Transverse colon (tissue), 4 donors: ENCODE results near the gene YEATS2. TPM values are rescaled to one million over a fixed set of nuclear protein-coding genes. Genes with fewer than 3 reads are reported as not detected.
"Not testable (repeated sequence)": the region's sequence is repeated elsewhere in the genome, so short reads cannot be mapped to it uniquely, and the experiment has no call there.

Source experiments
- DNase-seq: peaks from one replicate; pipeline ENCODE4 v3.0.0-alpha.2; 2019
- H3K27ac ChIP-seq, 4 donors: fragments of 200-600 bp; sonication (generic); 2 replicates each; pipeline ENCODE4 v1.5.1; 2016 to 2018; ENCODE audit warnings: inconsistent platforms in 4 of 4
- H3K27me3 ChIP-seq: fragments of 200-600 bp; sonication (generic); 2 replicates; pipeline ENCODE4 v1.5.1; 2017; ENCODE audit warnings: inconsistent platforms
- H3K36me3 ChIP-seq, 4 donors: fragments of 200-600 bp; sonication (generic); 2 replicates each; pipeline ENCODE4 v1.5.1; 2017 to 2019; ENCODE audit warnings: inconsistent platforms in 4 of 4
- H3K4me1 ChIP-seq, 4 donors: fragments of 200-600 bp; sonication (generic); 2 replicates each; pipeline ENCODE4 v1.5.1; 2017 to 2020; ENCODE audit warnings: inconsistent platforms in 4 of 4
- H3K4me3 ChIP-seq, 4 donors: fragments of 200-600 bp; sonication (generic); 1 replicate in 1 of 4; 2 replicates in 3 of 4; pipeline versions ENCODE4 v1.5.1 to v1.6.1; 2017 to 2019; ENCODE audit warnings: inconsistent platforms in 4 of 4
- H3K9me3 ChIP-seq, 2 donors: fragments of 200-600 bp; sonication (generic); 2 replicates each; pipeline ENCODE4 v1.5.1; 2017 to 2019; ENCODE audit warnings: inconsistent platforms in 2 of 2
- CTCF ChIP-seq, 5 experiments: fragments of 200-600 bp in 3 of 5; fragments of 450-650 bp in 2 of 5; sonication (generic) in 3 of 5; IDR thresholded peaks; 1 replicate in 2 of 5; 2 replicates in 3 of 5; pipeline ENCODE4 v1.5.1; 2016 to 2017; ENCODE audit warnings: antibody characterized with exemption in 5 of 5, inconsistent platforms in 3 of 5, mild to moderate bottlenecking in 2 of 5, moderate library complexity in 1 of 5
- EP300 ChIP-seq: sonication (generic); formaldehyde crosslinking; IDR thresholded peaks from one replicate; pipeline ENCODE4 v1.6.1; 2017; ENCODE audit warnings: antibody characterized with exemption, low read depth
- POLR2A ChIP-seq: fragments of 450-650 bp; IDR thresholded peaks from one replicate; pipeline ENCODE4 v1.6.1; 2016; ENCODE audit warnings: antibody characterized with exemption, mild to moderate bottlenecking, moderate library complexity
- POLR2AphosphoS5 ChIP-seq, 3 donors: sonication (generic); formaldehyde crosslinking; IDR thresholded peaks; one replicate each; pipeline ENCODE4 v1.6.1; 2016; ENCODE audit warnings: antibody characterized with exemption in 3 of 3
- WGBS, 2 donors: methylation state at CpG; one replicate each; pipeline ENCODE4 v1.1.5; 2018; ENCODE audit warnings: low coverage in 1 of 2; 5-methylcytosine and 5-hydroxymethylcytosine counted together
- in situ Hi-C, 4 donors: fragments of 200-750 bp; cut with MboI; loops; one replicate each; pipeline versions ENCODE4 v1.15.0 to v1.15.1; 2017; ENCODE audit warnings: low sequenced_read_pairs in 3 of 4, low pct_ligation_motif_present in 1 of 4, low pct_unique_long_range_greater_than_20kb in 1 of 4
- intact Hi-C: fragments of 100-400 bp; cut with DNase I; formaldehyde crosslinking; loops from one replicate; pipeline ENCODE4 v1.15.1; 2023; ENCODE audit warnings: low total_unique reads
- total RNA-seq, 4 donors: library from RNA; depleted of rRNA; stranded (reverse); fragments of >200 nt; gene quantifications; one replicate each; pipeline ENCODE4 v1.1.0, GENCODE V29; 2016

The YEATS2 gene
- total RNA-seq, 4 donors from 2014 or later, result 10.1 to 23.2 (median 16.1) TPM

- in situ Hi-C loops (no loop called here), intact Hi-C loops (no loop called here)
- no peak overlapping the region for H3K27ac ChIP-seq
- DNase-seq, result no peak
- no peak overlapping the region for H3K4me3 ChIP-seq
- H3K27me3 ChIP-seq, result no peaks in the 10 kb centered on the region
- H3K9me3 ChIP-seq, result no peaks in the 10 kb centered on the region
- no peaks in the 10 kb centered on the region for H3K4me1 ChIP-seq
- WGBS, 2 donors, result 89 to 96% methylated on average over 9 to 14 of the region's 14 CpGs
- H3K36me3 ChIP-seq, result peaks cover 0 to 49% (median 8%) of the 10 kb centered on the region in 4 donors
- TF ChIP-seq POLR2AphosphoS5 (IDR thresholded peaks at IDR 0.05) (no peak), POLR2A (no peak), CTCF (IDR thresholded peaks at IDR 0.05) (no peak), EP300 (no peak)
Measured at GRCh38 chr3:183779896-183780465, 82.4 kb downstream of the YEATS2 start.

- 97 to 100% methylated on average over 6 of the region's 6 CpGs for WGBS, 2 donors
- in situ Hi-C loops, result no loop called here
- no peaks in the 10 kb centered on the region for H3K4me1 ChIP-seq
- H3K27me3 ChIP-seq, result no peaks in the 10 kb centered on the region
- peaks cover 0 to 51% (median 8%) of the 10 kb centered on the region in 4 donors for H3K36me3 ChIP-seq
- intact Hi-C loops, result no loop called here
- no peaks in the 10 kb centered on the region for H3K9me3 ChIP-seq
- H3K4me3 ChIP-seq, result no peak overlapping the region
- no peak overlapping the region for H3K27ac ChIP-seq
- TF ChIP-seq CTCF (IDR thresholded peaks at IDR 0.05), result no peak
- TF ChIP-seq POLR2A, result no peak
- TF ChIP-seq EP300, result no peak
- TF ChIP-seq POLR2AphosphoS5 (IDR thresholded peaks at IDR 0.05), result no peak
- DNase-seq, result no peak
Measured at GRCh38 chr3:183781246-183781645, 83.6 kb downstream of the YEATS2 start.

- DNase-seq, result no peak
- Histone ChIP-seq H3K36me3 (peaks cover 0 to 55% (median 15%) of the 10 kb centered on the region in 4 donors), H3K4me1 (no peaks in the 10 kb centered on the region), H3K9me3 (no peaks in the 10 kb centered on the region), H3K27ac (no peak overlapping the region), H3K27me3 (no peaks in the 10 kb centered on the region), H3K4me3 (no peak overlapping the region)
- TF ChIP-seq POLR2A, result no peak
- TF ChIP-seq EP300, result no peak
- TF ChIP-seq CTCF (IDR thresholded peaks at IDR 0.05), result no peak
- no peak for TF ChIP-seq POLR2AphosphoS5 (IDR thresholded peaks at IDR 0.05)
- in situ Hi-C loops (no loop called here), intact Hi-C loops (no loop called here)
- WGBS, 2 donors, result 86 to 90% methylated on average over 7 of the region's 7 CpGs
Measured at GRCh38 chr3:183782576-183783276, 85.1 kb downstream of the YEATS2 start.

GRCh38 chr3:183784503-183784902 is 86.9 kb downstream of the YEATS2 start:
- peaks cover 0 to 48% (median 10%) of the 10 kb centered on the region in 4 donors for H3K36me3 ChIP-seq
- intact Hi-C loops, H3K4me3 ChIP-seq, in situ Hi-C loops, H3K27me3 ChIP-seq, DNase-seq, H3K27ac ChIP-seq, H3K4me1 ChIP-seq, H3K9me3 ChIP-seq: not testable (repeated sequence)
- WGBS, 2 donors, result 72 to 84% methylated on average over 8 to 10 of the region's 10 CpGs
